ENCODE data around the gene MYO10.

DNA sequence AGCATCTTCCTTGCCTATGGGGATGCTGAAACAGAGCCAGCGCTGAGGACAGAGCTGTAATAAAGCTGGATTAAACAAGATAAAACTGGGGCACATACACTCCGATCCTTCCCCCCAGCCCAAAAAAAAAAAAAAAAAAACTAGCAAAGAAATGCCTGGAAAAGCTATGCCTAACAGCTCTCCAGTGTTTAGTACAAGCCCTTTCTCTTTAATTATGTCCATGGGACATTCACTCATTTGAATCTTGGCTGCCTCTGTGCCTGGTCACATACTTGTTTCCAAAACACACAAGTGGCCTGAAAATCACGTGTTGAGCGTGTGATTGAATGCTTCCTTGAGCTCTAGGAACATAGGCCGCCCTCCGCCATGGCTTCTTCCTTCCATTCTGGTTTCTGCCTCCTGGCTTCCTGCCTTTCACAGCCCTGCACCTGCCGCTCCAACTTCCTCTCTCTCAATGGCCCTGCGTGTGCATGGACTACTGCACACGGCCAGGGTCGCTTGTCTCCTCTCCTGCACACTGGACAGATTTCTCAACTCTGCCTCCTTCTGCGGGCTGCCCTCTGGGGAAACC is 208.2 kb downstream of the MYO10 start:
- TF ChIP-seq, protein P1, sequence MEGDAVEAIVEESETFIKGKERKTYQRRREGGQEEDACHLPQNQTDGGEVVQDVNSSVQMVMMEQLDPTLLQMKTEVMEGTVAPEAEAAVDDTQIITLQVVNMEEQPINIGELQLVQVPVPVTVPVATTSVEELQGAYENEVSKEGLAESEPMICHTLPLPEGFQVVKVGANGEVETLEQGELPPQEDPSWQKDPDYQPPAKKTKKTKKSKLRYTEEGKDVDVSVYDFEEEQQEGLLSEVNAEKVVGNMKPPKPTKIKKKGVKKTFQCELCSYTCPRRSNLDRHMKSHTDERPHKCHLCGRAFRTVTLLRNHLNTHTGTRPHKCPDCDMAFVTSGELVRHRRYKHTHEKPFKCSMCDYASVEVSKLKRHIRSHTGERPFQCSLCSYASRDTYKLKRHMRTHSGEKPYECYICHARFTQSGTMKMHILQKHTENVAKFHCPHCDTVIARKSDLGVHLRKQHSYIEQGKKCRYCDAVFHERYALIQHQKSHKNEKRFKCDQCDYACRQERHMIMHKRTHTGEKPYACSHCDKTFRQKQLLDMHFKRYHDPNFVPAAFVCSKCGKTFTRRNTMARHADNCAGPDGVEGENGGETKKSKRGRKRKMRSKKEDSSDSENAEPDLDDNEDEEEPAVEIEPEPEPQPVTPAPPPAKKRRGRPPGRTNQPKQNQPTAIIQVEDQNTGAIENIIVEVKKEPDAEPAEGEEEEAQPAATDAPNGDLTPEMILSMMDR (IDR thresholded peaks at IDR 0.05 in 4 of 5, conservative IDR thresholded peaks at IDR 0.05 in 1 of 5): no peak
- TF ChIP-seq POLR2A (IDR thresholded peaks at IDR 0.05): no peak
